ENCODE results near the gene MAGI3. TPM values are rescaled to one million over a fixed set of nuclear protein-coding genes. Genes with fewer than 3 reads are reported as not detected.
"Not testable (repeated sequence)": the region's sequence is repeated elsewhere in the genome, so short reads cannot be mapped to it uniquely, and the experiment has no call there.

MAGI3 gene
- total RNA-seq, 1 donor = 4.1 TPM

- H3K4me1 ChIP-seq (ENCODE audit: insufficient read depth, low read length) = no peaks in the 10 kb centered on the region
- H3K9me3 ChIP-seq (ENCODE audit: low read depth, low read length) = no peaks in the 10 kb centered on the region
- H3K4me3 ChIP-seq (ENCODE audit: low read length) = no peak overlapping the region
- no peaks in the 10 kb centered on the region for H3K27me3 ChIP-seq (ENCODE audit: insufficient read depth, low read length)
Measured at GRCh38 chr1:113452921-113453770, 62.8 kb downstream of the MAGI3 start.

- no peaks in the 10 kb centered on the region for H3K9me3 ChIP-seq (ENCODE audit: low read depth, low read length)
- H3K4me1 ChIP-seq (ENCODE audit: insufficient read depth, low read length) = no peaks in the 10 kb centered on the region
- H3K4me3 ChIP-seq (ENCODE audit: low read length) = no peak overlapping the region
- no peaks in the 10 kb centered on the region for H3K27me3 ChIP-seq (ENCODE audit: insufficient read depth, low read length)
Measured at GRCh38 chr1:113453771-113454083, 63.4 kb downstream of the MAGI3 start.

- Histone ChIP-seq H3K4me1 (ENCODE audit: insufficient read depth, low read length) (no peaks in the 10 kb centered on the region), H3K27me3 (ENCODE audit: insufficient read depth, low read length) (no peaks in the 10 kb centered on the region), H3K4me3 (ENCODE audit: low read length) (no peak overlapping the region), H3K9me3 (ENCODE audit: low read depth, low read length) (no peaks in the 10 kb centered on the region)
Measured at GRCh38 chr1:113455374-113455773, 65.1 kb downstream of the MAGI3 start.

GRCh38 chr1:113456967-113457366 lies 66.7 kb downstream of the MAGI3 start:
- H3K27me3 ChIP-seq (ENCODE audit: insufficient read depth, low read length) = no peaks in the 10 kb centered on the region
- H3K4me3 ChIP-seq (ENCODE audit: low read length) = no peak overlapping the region
- no peaks in the 10 kb centered on the region for H3K9me3 ChIP-seq (ENCODE audit: low read depth, low read length)
- no peaks in the 10 kb centered on the region for H3K4me1 ChIP-seq (ENCODE audit: insufficient read depth, low read length)

- Histone ChIP-seq H3K4me3 (ENCODE audit: low read length) (no peak overlapping the region), H3K9me3 (ENCODE audit: low read depth, low read length) (peaks cover 7% of the 10 kb centered on the region), H3K27me3 (ENCODE audit: insufficient read depth, low read length) (no peaks in the 10 kb centered on the region), H3K4me1 (ENCODE audit: insufficient read depth, low read length) (no peaks in the 10 kb centered on the region)
Measured at GRCh38 chr1:113459279-113459678, 69.0 kb downstream of the MAGI3 start.

DNA sequence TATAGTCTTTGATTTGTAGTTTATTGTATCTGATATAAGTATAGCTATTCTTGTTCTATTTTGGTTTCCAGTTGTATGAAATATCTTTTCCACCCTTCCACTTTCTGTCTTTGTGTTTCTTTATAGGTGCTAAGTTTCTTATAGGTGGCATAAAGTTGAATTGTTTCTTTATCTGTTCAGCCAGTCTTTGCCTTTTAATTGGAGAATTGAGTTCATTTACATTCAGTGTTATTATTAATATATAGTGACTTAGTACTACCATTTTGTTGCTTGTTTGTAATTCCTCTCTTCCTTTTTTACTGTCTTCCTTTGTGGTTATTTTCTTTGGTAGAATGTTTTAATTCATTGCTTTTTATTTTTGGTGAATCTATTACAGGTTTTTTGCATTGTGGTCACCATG lies 77.7 kb downstream of the MAGI3 start:
- Histone ChIP-seq H3K4me1 (ENCODE audit: insufficient read depth, low read length) (no peaks in the 10 kb centered on the region), H3K27me3 (ENCODE audit: insufficient read depth, low read length) (no peaks in the 10 kb centered on the region), H3K9me3 (ENCODE audit: low read depth, low read length) (peaks cover 40% of the 10 kb centered on the region), H3K4me3 (ENCODE audit: low read length) (no peak overlapping the region)

DNA sequence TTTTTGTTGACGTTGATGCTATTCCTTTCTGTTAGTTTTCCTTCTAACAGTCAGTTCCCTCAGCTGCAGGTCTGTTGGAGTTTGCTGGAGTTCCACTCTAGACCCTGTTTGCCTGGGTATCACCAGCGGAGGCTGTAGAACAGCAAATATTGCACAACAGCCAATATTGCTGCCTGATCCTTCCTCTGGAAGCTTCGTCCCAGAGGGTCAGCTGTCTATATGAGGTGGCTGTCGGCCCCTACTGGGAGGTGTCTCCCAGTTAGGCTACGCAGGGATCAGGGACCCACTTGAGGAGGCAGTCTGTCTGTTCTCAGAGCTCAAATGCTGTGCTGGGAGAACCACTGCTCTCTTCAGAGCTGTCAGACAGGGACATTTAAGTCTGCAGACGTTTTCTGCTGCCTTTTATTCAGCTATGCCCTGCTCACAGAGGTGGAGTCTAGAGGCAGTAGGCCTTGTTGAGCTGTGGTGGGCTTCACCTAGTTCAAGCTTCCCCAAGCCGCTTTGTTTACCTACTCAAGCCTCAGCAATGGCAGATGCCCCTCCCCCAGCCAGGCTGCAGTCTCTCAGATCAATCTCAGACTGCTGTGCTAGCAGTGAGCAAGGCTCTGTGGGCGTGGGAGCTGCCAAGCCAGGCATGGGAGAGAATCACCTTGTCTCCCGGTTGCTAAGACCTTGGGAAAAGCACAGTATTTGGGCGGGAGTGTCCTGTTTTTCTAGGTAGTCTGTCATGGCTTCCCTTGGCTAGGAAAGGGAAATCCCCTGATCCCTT lies 88.3 kb downstream of the MAGI3 start:
- peaks cover 25% of the 10 kb centered on the region for H3K9me3 ChIP-seq (ENCODE audit: low read depth, low read length)
- not testable (repeated sequence) for H3K4me1 ChIP-seq (ENCODE audit: insufficient read depth, low read length); H3K27me3 ChIP-seq (ENCODE audit: insufficient read depth, low read length); H3K4me3 ChIP-seq (ENCODE audit: low read length)

DNA sequence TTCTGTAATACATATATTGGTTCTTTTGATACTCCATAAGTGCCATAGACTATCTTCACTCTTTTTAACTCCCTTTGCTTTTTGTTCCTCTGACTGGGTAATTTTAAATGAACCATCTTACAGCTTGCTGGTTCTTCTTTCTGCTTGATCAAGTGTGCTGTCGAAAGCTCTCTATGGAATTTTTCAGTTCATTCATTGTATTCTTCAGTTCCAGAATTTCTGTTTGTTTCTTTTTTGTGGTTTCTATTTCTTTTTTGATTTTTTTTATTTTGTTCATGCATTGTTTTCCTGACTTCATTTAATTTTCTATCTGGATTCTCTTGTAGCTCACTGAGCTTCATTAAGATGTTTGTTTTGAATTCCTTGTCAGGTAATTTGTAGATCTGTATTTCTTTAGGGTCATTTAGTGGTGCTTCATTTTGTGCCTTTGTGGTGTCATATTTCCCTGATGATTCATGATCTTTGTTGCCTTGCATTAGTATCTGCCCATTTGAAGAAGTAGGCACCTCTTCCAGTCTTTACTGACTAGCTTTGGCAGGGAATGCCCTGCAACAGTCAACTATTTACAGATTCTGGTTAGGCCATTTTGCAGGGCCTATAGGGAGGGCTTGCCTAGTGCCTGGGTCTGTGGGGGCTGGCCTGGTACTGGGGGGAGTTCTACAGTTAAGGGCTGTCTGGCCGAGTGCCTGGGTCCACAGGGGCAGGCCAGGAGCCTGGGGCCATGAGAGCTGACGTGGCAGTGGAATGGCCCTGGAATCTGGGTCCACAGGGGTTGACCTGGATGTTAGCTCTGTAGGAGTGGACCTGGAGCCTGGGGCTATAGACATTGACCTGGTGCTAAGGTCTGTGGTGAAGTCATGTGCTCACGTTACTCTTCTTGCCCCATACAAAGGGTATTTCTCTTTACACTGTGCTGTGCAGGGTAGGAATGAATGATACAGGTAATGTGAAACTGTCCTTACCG lies 89.7 kb downstream of the MAGI3 start:
- Histone ChIP-seq H3K4me1 (ENCODE audit: insufficient read depth, low read length) (no peaks in the 10 kb centered on the region), H3K9me3 (ENCODE audit: low read depth, low read length) (peaks cover 25% of the 10 kb centered on the region), H3K4me3 (ENCODE audit: low read length) (no peak overlapping the region), H3K27me3 (ENCODE audit: insufficient read depth, low read length) (no peaks in the 10 kb centered on the region)

DNA sequence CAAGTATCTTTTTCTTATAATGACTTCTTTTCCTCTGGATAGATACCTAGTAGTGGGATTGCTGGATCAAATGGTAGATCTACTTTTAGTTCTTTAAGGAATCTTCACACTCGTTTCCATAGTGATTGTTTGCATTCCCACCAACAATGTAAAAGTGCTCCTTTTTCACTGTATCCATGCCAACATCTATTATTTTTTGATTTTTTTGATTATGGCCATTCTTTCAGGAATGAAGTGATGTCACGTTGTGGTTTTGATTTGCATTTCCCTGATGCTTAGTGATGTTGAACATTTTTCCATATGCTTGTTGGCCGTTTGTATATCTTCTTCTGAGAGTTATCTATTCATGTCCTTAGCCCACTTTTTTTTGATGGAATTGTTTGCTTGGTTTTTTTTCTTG lies 94.8 kb downstream of the MAGI3 start:
- not testable (repeated sequence) for H3K27me3 ChIP-seq (ENCODE audit: insufficient read depth, low read length); H3K4me1 ChIP-seq (ENCODE audit: insufficient read depth, low read length); H3K4me3 ChIP-seq (ENCODE audit: low read length)
- peaks cover 25% of the 10 kb centered on the region for H3K9me3 ChIP-seq (ENCODE audit: low read depth, low read length)

GRCh38 chr1:113488576-113489177 lies 98.4 kb downstream of the MAGI3 start:
- Histone ChIP-seq H3K4me1 (ENCODE audit: insufficient read depth, low read length) (no peaks in the 10 kb centered on the region), H3K9me3 (ENCODE audit: low read depth, low read length) (peaks cover 45% of the 10 kb centered on the region), H3K4me3 (ENCODE audit: low read length) (no peak overlapping the region), H3K27me3 (ENCODE audit: insufficient read depth, low read length) (no peaks in the 10 kb centered on the region)

DNA sequence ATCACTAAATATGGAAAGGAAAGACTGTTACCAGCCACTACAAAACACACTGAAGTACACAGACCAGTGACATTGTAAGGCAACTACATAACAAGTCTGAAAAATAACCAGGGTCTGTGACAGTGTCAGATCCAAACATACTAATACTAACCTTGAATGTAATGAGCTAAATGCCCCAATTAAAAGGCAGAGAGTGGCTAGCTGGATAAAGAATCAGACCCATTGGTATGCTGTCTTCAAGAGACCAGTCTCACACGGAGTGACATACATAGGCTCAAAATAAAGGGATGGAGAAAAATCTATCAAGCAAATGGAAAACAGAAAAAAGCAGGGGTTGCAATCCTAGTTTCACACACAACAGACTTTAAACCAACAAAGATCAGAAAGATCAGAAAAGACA lies 100.1 kb downstream of the MAGI3 start:
- Histone ChIP-seq H3K4me3 (ENCODE audit: low read length) (no peak overlapping the region), H3K4me1 (ENCODE audit: insufficient read depth, low read length) (no peaks in the 10 kb centered on the region), H3K9me3 (ENCODE audit: low read depth, low read length) (peaks cover 49% of the 10 kb centered on the region), H3K27me3 (ENCODE audit: insufficient read depth, low read length) (no peaks in the 10 kb centered on the region)

DNA sequence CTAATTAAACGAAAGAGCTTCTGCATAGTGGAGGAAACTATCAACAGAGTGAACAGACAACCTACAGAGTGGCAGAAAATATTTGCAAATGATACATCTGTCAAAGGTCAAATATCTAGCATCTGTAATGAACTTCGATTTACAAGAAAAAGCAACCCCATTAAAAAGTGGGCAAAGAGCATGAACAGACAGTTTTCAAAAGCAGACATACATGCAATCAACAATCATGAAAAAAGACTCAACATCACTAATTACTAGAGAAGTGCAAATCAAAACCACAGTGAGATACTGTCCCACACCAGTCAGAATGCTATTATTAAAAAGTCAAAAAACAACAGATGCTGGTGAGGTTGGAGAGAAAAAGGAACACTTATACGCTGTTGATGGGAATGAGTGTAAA lies 103.2 kb downstream of the MAGI3 start:
- Histone ChIP-seq H3K27me3 (ENCODE audit: insufficient read depth, low read length) (no peaks in the 10 kb centered on the region), H3K9me3 (ENCODE audit: low read depth, low read length) (peaks cover 39% of the 10 kb centered on the region), H3K4me3 (ENCODE audit: low read length) (no peak overlapping the region), H3K4me1 (ENCODE audit: insufficient read depth, low read length) (no peaks in the 10 kb centered on the region)

DNA sequence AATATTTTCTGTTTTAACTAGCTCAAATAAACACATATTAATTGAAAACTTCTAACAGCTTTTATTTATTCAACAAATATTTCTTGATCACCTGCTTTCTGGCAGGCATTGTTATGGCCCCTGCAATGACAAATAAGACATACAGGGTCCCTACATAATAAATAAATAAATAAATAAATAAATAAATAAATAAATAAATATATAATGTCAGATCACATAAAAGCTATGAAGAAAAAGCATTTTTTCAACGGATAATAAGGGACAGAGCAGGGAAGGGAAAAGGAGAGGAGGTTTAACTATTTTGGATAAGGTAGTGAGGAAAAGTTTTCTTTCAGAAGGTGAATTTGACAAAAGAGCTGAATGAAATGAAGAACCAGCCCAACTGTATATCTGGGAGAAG lies 115.0 kb downstream of the MAGI3 start:
- Histone ChIP-seq H3K9me3 (ENCODE audit: low read depth, low read length) (no peaks in the 10 kb centered on the region), H3K27me3 (ENCODE audit: insufficient read depth, low read length) (no peaks in the 10 kb centered on the region), H3K4me3 (ENCODE audit: low read length) (no peak overlapping the region)

DNA sequence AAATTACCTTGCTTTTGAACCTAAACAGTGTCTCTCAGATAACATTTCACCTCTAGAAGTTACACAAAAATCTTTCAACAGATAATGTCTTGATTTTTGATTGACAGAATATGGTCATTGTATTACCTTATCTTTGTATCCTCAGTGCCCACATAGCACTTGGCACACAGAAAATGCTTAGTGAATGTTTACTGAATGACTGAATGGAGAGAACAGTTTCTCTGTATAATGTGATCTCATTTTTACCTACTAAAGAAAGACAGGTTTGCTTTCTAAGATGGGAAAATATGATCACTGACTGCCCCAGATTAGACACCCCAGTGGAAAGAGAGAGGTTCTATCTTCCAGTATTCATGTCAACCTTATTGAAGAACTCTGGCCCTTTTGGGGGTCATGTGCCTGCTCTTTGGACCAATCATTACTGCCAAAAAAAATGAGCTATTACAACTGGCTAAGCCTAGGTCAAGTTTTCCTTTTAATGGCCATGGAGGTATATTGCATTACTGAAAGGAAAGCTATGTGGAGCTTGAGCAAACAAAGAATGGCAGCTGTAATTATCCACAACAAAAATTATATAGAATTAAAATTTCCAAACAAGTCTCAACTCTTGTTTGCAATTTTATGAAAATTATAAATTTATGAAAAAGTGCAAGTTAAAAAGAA lies 117.4 kb downstream of the MAGI3 start:
- Histone ChIP-seq H3K4me1 (ENCODE audit: insufficient read depth, low read length) (no peaks in the 10 kb centered on the region), H3K27me3 (ENCODE audit: insufficient read depth, low read length) (no peaks in the 10 kb centered on the region), H3K9me3 (ENCODE audit: low read depth, low read length) (peaks cover 15% of the 10 kb centered on the region), H3K4me3 (ENCODE audit: low read length) (no peak overlapping the region)

More for the DNA sequence above, 115.0 kb downstream of the MAGI3 start:
- H3K4me1 ChIP-seq (ENCODE audit: insufficient read depth, low read length) = no peaks in the 10 kb centered on the region
